Subcutaneous abdominal adipose tissue (tissue), 5 donors: ENCODE results near the gene CTIF.

Experiments used
- H3K27ac ChIP-seq: one replicate; pipeline ENCODE4 v1.7.0; 2013; ENCODE audit warnings: low read depth, mild to moderate bottlenecking, inconsistent platforms, low read length, moderate library complexity
- H3K27me3 ChIP-seq, 5 donors: one replicate each; pipeline ENCODE4 v1.7.0; 2013; ENCODE audit warnings: low read length in 5 of 5, inconsistent platforms in 1 of 5; ENCODE audit not compliant: control insufficient read depth in 5 of 5, insufficient read depth in 4 of 5
- H3K36me3 ChIP-seq, 5 donors: one replicate each; pipeline ENCODE4 v1.7.0; 2013; ENCODE audit warnings: low read length in 5 of 5; ENCODE audit not compliant: control insufficient read depth in 5 of 5, insufficient read depth in 5 of 5
- H3K4me1 ChIP-seq, 5 donors: one replicate each; pipeline ENCODE4 v1.7.0; 2013; ENCODE audit warnings: low read length in 5 of 5, mild to moderate bottlenecking in 3 of 5, moderate library complexity in 1 of 5; ENCODE audit not compliant: control insufficient read depth in 5 of 5, insufficient read depth in 5 of 5
- H3K4me3 ChIP-seq, 5 donors: one replicate each; pipeline ENCODE4 v1.7.0; 2013; ENCODE audit warnings: low read length in 5 of 5, low read depth in 1 of 5
- H3K9ac ChIP-seq, 5 donors: one replicate each; pipeline ENCODE4 v1.7.0; 2013; ENCODE audit warnings: low read length in 5 of 5, mild to moderate bottlenecking in 4 of 5, moderate library complexity in 3 of 5
- H3K9me3 ChIP-seq, 5 donors: one replicate each; pipeline ENCODE4 v1.7.0; 2013; ENCODE audit warnings: low read length in 5 of 5; ENCODE audit not compliant: control insufficient read depth in 5 of 5
- donor health status: healthy.
- donor health status: healthy.
- donor health status: healthy.
- donor health status: healthy.
- donor health status: healthy.

The CTIF gene

DNA sequence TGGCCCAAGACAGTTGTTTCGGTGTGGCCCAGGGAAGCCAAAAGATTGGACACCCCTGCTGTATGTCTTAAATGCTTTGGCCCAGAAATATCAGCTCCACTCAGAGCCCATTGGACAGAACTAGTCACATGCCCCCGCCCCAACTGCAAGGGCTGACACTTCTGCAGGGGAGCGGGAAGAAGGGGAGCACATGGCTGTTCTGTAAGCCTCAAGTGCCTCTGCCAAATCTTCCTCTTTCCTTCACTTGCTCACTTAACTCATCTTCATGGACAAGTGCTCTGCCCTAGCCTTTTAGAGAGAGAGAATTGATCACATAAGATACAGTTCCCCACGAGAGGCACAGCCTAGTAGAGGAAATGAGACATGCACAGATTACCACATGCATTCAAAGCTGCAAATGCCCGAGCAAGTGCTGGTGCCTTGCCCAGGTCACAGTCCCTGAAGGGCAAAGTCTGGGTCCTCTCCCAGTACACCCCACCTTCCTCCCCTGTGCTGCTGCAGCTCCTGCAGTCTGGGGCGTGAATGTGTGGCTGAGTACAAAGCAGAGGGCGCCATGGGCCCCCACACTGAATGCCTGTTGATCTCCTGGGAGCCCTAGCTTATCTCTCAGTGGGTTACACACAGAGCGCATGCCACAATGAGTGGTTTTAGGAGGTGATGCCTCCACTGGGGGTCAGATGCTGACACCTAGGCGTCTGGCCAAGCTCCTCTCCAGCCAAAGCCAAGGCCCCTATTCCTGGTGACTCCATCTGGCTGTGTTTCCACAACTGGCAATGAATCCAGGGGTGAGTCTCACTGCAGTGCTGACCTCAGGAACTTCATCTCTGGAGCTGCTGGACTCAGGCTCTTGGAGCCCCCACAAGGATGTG lies 135.3 kb downstream of the CTIF start:
- Histone ChIP-seq H3K36me3 (peaks cover 5 to 46% (median 20%) of the 10 kb centered on the region in 5 donors), H3K27ac (no peak overlapping the region), H3K27me3 (no peaks in the 10 kb centered on the region), H3K4me1 (peaks cover 4 to 44% (median 24%) of the 10 kb centered on the region in 5 donors), H3K9ac (peak overlapping the region in 1 of 5 donors; percentile 38), H3K4me3 (no peak overlapping the region), H3K9me3 (peaks cover 0 to 9% (median 4%) of the 10 kb centered on the region in 5 donors)

DNA sequence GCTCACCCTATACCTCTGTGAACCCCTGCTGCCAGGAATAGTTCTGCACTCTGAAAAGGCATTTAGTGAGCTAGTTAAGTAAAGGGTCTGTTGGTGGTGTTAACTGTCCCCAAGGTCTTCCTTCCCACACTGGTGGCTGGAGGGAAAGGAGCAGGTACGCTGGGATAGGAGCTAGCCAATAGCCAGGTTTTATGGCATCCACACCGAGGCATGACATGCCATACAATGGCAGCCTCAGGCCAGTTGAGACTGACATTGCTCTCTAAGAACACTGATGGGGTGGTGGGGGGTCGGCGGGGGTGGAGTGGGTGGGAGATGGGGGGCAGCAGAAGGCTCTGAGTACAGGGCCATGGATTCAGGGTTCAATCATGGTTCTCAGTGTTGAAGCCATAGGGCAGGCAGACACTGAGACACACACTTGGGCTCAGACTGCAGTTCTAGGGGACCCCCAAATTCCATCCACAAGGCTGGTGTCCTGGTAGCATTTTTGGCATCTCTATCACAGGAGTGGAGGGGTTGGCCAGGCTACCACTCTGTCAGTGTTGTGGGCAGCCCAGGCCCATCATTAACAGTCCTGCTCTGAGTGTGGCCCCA lies 136.0 kb downstream of the CTIF start:
- H3K9me3 ChIP-seq: peaks cover 0 to 9% (median 4%) of the 10 kb centered on the region in 5 donors
- peaks cover 5 to 46% (median 18%) of the 10 kb centered on the region in 5 donors for H3K36me3 ChIP-seq
- peaks cover 4 to 52% (median 32%) of the 10 kb centered on the region in 5 donors for H3K4me1 ChIP-seq
- no peak overlapping the region for H3K27ac ChIP-seq
- no peaks in the 10 kb centered on the region for H3K27me3 ChIP-seq
- no peak overlapping the region for H3K4me3 ChIP-seq
- peak overlapping the region in 1 of 5 donors; percentile 38 for H3K9ac ChIP-seq

DNA sequence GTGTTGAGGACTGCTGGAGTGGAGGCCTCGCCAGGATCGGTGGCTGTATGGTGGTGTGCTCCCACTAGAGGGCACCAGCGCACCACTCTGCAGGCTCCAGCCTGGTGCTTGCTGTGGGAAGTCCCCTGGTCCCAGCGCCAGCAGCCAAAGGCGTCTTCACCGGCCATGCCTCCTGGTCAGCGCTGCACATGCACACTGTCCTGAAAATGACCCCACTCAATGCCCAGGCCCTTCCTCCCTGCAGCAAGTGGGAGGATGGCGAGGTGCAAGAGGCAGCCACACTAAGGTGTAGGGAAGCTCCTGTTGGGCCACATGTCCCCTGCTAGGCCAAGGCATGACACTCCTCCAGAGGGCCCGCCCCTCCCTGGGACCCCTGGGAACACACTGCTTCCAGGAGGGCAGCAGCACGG lies 136.5 kb downstream of the CTIF start:
- Histone ChIP-seq H3K36me3 (peaks cover 5 to 42% (median 15%) of the 10 kb centered on the region in 5 donors), H3K27ac (peak overlapping the region; percentile 83), H3K9me3 (peaks cover 0 to 9% (median 4%) of the 10 kb centered on the region in 5 donors), H3K27me3 (no peaks in the 10 kb centered on the region), H3K9ac (no peak overlapping the region), H3K4me1 (peaks cover 6 to 54% (median 37%) of the 10 kb centered on the region in 5 donors), H3K4me3 (no peak overlapping the region)

DNA sequence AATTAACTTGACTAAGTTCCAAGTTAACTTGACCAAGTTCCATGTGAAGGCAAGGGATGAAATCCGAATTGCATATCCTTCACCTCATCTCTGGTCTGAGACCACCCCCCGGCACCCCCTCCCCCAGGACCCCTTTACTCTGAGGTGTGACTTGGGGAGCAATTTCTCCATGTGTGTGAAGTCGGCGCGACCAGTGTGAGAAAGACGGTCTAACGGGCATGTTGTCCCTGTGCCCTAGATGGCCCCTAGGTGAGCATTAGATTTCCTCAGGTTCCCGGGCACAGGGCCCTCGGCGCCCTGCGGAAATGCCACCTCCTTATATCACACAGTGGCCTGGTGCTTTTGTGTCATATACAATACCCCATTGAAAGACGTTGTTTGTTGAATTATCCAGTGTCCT lies 137.1 kb downstream of the CTIF start:
- no peaks in the 10 kb centered on the region for H3K27me3 ChIP-seq
- H3K4me1 ChIP-seq: peaks cover 6 to 58% (median 42%) of the 10 kb centered on the region in 5 donors
- peaks cover 5 to 37% (median 10%) of the 10 kb centered on the region in 5 donors for H3K36me3 ChIP-seq
- H3K4me3 ChIP-seq: no peak overlapping the region
- peak overlapping the region; percentile 83 for H3K27ac ChIP-seq
- peaks cover 0 to 6% (median 4%) of the 10 kb centered on the region in 5 donors for H3K9me3 ChIP-seq
- H3K9ac ChIP-seq: peak overlapping the region in 2 of 5 donors; percentile 37 to 53

DNA sequence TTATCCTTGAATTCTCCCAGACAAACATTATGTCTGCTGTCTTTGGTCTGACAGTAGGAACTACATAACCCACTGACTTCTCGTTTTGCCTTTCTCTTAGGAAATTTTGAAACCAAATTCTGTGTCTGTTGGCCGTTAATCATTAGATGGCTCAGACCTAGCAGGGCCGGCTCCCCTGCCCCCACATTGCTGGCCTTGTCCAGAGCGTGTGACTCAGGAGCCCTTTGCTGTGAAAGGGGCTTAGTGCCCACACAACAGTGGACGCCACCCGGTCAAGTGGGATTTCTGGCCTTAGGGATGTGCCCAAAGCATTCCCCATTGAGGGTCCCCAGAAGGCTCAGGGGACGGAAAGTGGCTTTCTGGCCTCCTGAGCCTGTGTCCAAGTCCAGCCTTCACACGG lies 137.5 kb downstream of the CTIF start:
- H3K36me3 ChIP-seq: peaks cover 3 to 37% (median 5%) of the 10 kb centered on the region in 5 donors
- H3K9me3 ChIP-seq: peaks cover 0 to 2% (median 1%) of the 10 kb centered on the region in 5 donors
- H3K27ac ChIP-seq: peak overlapping the region; percentile 83
- peaks cover 7 to 62% (median 46%) of the 10 kb centered on the region in 5 donors for H3K4me1 ChIP-seq
- H3K27me3 ChIP-seq: no peaks in the 10 kb centered on the region
- peak overlapping the region in 2 of 5 donors; percentile 37 to 53 for H3K9ac ChIP-seq
- no peak overlapping the region for H3K4me3 ChIP-seq

DNA sequence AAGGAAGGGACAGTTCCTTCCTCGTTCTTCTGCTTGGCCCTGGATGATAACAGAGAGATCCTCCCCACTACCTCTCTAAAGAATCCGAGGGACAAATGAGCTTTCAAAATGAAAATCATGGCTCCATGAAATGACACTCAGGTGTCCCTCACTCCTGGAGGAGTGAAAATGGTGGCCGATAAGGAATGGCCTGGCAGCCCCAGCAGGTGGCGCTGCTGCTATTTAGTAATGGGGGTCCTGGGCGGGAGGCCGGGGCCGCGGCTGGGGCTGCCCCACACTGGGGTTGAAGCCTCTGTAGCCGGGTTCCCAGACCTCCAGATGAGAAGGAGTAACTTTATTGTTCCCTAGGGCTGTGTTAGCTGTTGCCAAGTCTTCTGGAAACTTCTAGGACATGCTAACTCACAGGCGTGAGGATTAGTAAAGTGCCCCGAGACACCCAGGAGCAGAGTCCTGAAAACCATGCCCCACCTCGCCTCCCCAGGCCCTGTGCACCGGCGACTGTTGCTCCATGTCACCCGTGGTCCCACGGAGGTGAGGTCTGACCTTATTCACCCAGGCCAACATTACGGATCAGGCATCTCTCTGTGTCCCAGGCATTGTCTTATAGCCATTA lies 138.0 kb downstream of the CTIF start:
- Histone ChIP-seq H3K9ac (peak overlapping the region in 3 of 5 donors; percentile 26 to 53 (median 37)), H3K36me3 (peaks cover 0 to 35% (median 4%) of the 10 kb centered on the region in 5 donors), H3K4me1 (peaks cover 7 to 62% (median 46%) of the 10 kb centered on the region in 5 donors), H3K27me3 (no peaks in the 10 kb centered on the region), H3K4me3 (no peak overlapping the region), H3K9me3 (no peaks in the 10 kb centered on the region), H3K27ac (peak overlapping the region; percentile 83)

DNA sequence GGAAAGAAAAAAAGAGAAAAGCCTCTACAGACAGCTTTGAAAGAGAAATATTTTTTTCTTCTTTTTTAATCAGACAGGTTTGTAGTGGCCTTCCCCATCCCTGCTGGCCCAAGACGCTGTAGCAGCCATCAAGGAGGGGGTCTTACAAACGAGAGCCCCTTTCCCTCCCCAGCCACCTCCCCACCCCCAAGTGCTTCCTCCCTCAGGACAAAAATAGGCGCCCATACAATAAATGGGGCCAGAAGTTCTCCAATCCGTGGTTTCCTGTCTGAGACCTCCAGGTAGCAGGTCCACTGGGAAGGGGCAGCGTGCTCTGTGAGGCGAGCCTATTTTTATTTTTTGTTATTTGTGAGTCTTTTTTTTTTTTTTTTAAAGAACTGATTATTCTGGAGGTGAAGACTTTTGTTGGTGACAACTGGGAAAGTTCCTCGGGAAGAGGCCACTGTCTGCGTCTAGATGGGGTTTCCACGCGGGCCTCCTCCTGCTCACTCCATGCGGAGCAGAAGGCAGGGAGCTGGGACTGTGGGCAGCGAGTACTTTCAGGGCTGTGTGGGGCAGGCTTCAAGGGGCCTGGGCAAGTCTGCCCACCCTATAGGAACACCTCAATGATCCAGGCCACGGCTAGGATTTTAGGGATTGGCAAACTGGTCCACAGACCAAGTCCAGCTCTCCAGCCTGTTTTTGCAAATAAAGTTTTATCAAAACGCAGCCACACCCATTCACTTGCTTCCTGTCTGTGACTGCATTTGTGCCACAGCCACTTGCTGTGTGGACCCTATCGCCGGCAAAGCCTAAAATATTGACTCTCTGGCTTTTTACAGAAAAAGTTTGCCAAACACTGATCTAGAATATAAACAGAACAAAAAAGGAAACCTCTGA lies 139.6 kb downstream of the CTIF start:
- H3K27me3 ChIP-seq: no peaks in the 10 kb centered on the region
- H3K4me3 ChIP-seq: no peak overlapping the region
- no peaks in the 10 kb centered on the region for H3K9me3 ChIP-seq
- H3K4me1 ChIP-seq: peaks cover 7 to 59% (median 51%) of the 10 kb centered on the region in 5 donors
- no peak overlapping the region for H3K27ac ChIP-seq
- H3K36me3 ChIP-seq: peaks cover 0 to 32% (median 15%) of the 10 kb centered on the region in 5 donors
- no peak overlapping the region for H3K9ac ChIP-seq

DNA sequence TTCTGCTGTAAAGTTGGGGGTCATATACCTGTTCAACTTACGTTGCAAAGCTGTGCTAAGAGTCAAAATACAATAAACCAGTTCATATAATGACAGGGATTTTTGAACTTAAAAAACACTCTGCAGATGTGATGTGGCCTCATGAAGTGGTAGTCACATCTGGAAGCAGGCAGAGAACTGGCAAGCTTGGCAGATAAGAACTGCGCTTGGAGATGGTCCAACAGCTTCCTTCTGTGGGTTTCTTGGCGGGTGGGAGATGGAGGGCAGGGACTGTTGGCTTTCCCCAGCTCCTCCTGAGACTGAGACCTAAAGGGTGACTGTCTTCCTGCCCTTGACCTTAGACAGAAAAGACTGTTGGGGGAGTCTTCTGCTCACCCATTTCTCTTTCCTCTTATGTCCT lies 140.4 kb downstream of the CTIF start:
- H3K27ac ChIP-seq: peak overlapping the region; percentile 60
- H3K4me1 ChIP-seq: peaks cover 7 to 57% (median 51%) of the 10 kb centered on the region in 5 donors

More for the DNA sequence above, 140.4 kb downstream of the CTIF start:
- H3K9ac ChIP-seq: peak overlapping the region in 1 of 5 donors; percentile 36
- H3K4me3 ChIP-seq: no peak overlapping the region
- H3K9me3 ChIP-seq: no peaks in the 10 kb centered on the region
- H3K36me3 ChIP-seq: peaks cover 0 to 30% (median 15%) of the 10 kb centered on the region in 5 donors
- no peaks in the 10 kb centered on the region for H3K27me3 ChIP-seq
